Thyroid gland (tissue), 4 donors: Measurements from ENCODE around the gene SLC6A6.

Experiments
- POLR2A ChIP-seq, 2 donors: fragments of 450-650 bp; IDR thresholded peaks; one replicate each; pipeline ENCODE4 v1.6.1; 2017; ENCODE audit warnings: antibody characterized with exemption in 2 of 2, mild to moderate bottlenecking in 2 of 2, moderate library complexity in 1 of 2
- TF ChIP-seq, protein P1 (sequence below), 6 experiments: fragments of 200-600 bp in 3 of 6; fragments of 450-650 bp in 3 of 6; sonication (generic) in 3 of 6; IDR thresholded peaks; one replicate each; pipeline ENCODE4 v1.5.1; 2016 to 2019; ENCODE audit warnings: antibody characterized with exemption in 6 of 6, mild to moderate bottlenecking in 2 of 6, inconsistent platforms in 1 of 6, moderate library complexity in 1 of 6

DNA sequence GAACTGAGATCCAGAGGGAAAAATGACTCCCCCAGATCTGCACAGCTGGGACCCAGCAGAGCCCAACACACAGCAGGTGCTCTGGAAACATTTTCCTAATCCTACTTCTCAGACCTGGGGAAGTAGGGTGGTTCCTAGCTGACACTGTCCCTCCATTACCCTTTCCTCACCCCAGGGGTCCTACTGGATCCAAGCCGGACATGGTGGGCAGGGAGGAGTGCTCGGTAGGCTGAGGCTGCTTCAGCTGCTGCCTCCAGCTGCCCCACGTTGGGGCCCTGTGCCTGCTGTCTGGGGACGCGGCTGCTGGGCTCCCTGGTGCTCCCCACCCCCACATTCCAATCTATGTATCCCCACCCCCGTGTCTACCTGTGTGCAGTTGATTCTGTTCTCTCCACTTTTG, 29.8 kb upstream of the SLC6A6 start:
- TF ChIP-seq, protein P1, sequence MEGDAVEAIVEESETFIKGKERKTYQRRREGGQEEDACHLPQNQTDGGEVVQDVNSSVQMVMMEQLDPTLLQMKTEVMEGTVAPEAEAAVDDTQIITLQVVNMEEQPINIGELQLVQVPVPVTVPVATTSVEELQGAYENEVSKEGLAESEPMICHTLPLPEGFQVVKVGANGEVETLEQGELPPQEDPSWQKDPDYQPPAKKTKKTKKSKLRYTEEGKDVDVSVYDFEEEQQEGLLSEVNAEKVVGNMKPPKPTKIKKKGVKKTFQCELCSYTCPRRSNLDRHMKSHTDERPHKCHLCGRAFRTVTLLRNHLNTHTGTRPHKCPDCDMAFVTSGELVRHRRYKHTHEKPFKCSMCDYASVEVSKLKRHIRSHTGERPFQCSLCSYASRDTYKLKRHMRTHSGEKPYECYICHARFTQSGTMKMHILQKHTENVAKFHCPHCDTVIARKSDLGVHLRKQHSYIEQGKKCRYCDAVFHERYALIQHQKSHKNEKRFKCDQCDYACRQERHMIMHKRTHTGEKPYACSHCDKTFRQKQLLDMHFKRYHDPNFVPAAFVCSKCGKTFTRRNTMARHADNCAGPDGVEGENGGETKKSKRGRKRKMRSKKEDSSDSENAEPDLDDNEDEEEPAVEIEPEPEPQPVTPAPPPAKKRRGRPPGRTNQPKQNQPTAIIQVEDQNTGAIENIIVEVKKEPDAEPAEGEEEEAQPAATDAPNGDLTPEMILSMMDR (IDR thresholded peaks at IDR 0.05), result no peak
- no peak for TF ChIP-seq POLR2A (IDR thresholded peaks at IDR 0.05)
